HG03439 (cell line): ENCODE measurements around the gene PDLIM5.

ENCODE experiments used
- ATAC-seq: cut with Tn5 transposase; IDR thresholded peaks from one replicate; pipeline ENCODE4 v1.9.1; 2021; ENCODE audit warnings: mild to moderate bottlenecking, moderate library complexity; ENCODE audit not compliant: unreplicated experiment

Gene PDLIM5

DNA sequence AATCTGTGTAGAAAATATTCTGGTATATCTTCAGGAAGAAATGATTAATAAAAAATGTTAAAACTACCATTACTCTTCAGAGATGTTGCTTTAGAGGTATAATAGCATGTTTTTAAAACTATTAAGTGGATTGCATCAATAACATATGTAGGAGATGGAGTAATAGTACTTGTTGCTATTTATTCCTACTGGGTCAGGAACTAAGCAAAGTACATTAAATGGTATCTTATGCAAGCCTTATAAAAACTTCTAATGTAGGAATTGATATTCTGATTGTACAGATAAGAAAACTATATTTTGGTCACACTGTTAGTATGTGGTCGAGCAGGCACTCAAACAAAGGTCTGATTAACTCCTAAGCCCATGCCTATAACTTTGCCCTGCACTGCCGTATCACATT, 31.4 kb upstream of the PDLIM5 start:
- ATAC-seq, result no peak

DNA sequence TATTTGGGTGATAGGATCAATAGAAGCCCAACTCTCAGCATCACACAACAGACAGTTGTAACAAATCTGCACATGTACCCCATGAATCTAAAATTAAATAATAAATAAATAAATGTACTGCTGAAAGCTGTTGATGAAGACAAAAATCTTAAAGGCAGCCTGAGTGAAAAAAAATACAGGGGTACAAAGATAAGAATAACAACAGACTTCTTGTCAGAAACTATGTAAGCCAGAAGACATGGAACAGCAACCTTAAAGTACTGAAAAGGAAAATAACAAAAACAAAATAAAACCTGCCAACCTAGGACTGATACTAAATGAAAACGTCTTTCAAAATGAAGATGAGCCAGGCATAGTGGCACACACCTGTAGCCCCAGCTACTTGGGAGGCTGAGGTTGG, 25.0 kb upstream of the PDLIM5 start:
- ATAC-seq, result no peak

DNA sequence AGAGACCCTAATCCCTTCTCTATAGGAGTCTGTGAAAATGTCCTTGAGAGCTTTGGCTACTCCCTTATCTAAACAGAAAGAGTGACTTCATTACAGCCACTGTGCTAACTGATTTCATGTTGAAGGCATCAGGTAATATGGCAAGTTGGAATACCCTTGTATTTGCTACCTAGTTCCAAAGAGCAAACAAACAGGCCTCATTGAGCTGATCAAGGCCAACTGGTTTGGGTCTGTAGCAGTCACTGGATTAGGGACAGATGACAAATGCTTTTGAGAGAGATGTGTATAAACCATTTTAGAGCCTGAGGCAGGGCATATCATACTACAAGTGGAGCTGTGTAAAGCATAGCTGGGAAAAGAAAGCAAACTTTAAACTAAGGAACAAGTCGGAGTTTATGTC, 22.9 kb upstream of the PDLIM5 start:
- ATAC-seq, result no peak

DNA sequence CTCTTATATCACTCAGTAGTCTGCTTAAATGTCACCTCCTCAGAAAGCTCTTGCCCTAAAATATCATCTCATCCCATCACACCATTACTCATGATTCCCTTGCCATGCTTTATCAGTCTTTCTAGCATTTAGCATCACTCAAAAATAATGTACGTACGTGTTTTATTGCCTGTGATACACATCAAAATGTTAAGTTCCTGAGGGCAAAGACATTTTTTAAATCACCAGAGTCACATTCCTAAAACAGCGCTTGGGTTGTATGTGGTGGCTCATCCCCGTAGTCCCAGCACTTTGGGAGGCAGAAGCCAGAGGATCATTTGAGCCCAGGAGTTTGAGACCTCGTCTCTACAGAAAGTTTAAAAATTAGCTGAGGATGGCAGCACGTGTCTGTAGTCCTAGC, 21.3 kb upstream of the PDLIM5 start:
- ATAC-seq, result no peak

DNA sequence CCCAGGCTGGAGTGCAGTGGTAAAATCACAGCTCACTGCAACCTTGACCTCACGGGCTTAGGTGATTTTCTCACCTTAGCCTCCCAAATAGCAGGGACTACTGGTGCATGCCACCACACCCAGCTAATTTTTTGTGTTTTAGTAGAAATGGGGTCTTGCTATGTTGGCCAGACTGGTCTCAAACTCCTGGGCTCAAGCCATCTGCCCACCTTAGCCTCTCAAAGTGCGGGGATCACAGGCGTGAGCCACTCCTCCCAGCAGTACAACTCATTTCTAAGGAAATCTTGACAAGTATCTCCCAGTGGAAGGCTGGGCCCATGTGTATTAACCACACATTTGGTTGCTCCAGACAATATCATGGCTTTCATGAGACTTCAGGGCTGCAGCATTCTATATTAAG, 20.4 kb upstream of the PDLIM5 start:
- no peak for ATAC-seq

DNA sequence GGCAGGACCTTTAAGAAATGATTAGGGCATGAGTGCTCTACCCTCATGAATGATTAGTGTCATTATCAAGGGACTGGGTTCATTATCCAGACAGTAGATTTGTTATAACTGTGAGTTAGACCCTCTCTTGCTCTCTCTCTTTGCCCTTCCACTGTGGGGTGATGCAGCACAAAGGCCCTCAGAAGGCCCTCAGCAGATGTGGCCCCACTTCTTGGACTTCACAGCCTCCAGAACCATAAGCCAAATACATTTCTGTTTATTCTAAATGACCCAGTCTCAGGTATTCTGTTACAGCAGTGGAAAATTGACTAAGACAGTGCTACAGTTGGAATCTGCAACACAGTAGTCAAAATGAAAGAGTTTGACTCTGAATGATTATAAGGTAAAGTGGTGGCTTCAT, 17.2 kb upstream of the PDLIM5 start:
- ATAC-seq, result no peak

DNA sequence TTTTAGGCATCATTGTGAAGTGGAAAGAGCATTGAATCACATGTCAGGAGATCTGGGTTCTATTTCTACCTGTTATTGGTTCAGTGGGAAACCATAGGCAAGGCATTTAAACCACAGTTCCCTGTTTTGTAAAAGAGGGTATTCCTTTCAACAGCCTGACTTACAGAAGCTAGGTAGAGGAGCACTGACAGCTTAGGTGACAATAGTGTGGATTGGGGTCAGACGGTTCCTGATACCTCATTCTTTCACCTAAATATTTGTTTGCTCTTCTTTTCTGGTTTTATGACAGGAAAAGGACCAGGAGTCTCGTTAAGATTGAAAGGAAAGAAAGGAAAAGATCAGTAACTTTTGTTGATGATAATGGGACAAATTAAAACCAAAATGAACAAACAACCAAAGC, 15.9 kb upstream of the PDLIM5 start:
- no peak for ATAC-seq

DNA sequence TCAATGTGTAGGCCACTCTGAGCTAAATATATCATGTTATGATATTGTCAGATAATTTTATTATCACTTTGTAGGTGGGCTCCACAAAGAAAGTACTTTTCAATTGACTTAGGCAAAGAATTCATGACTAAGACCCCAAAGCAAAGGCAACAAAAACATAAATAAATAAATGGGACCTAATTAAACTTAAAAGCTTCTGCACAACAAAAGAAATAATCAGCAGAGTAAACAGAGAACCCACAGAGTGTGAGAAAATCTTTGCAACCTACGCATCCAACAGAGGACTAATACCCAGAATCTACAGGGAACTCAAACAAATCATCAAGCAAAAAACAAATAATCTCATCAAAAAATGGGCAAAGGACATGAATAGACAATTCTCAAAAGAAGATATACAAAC, 15.2 kb upstream of the PDLIM5 start:
- no peak for ATAC-seq

DNA sequence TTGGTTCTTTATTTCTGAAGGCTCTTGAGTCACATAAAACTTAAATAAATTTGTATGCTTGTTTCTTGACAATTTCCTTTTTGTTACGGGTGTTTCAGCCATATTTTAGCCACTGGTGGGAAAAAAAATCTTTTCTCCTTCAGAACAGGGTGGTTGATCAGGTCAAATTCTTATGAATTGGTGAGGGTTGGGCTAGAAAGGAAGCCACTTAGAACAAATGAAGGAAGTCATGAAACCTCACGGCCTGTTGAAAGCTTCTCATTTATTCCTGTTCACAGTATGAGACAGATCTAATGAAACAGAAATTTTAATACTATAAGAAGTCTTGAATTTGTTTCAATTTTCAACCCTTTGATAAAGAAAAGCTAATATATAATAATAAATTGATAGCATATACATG, 12.1 kb upstream of the PDLIM5 start:
- ATAC-seq, result no peak

DNA sequence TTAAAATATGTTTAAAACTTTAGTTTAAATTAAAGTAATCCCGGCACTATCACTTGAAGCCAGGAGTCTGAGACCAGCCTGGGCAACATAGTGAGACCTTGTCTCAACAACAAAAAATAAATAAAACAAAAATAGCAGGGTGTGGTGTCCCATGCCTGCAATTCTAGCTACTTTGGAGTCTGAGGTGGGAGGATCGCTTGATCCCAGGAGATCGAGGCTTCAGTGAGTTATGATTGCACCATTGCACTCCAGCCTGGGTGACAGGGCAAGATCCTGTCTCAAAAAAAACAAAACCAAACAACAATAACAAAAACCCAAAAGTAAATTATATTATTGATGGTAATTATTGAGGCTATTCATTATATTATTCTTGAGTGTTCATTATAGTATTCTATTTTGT, 9.9 kb upstream of the PDLIM5 start:
- no peak for ATAC-seq

DNA sequence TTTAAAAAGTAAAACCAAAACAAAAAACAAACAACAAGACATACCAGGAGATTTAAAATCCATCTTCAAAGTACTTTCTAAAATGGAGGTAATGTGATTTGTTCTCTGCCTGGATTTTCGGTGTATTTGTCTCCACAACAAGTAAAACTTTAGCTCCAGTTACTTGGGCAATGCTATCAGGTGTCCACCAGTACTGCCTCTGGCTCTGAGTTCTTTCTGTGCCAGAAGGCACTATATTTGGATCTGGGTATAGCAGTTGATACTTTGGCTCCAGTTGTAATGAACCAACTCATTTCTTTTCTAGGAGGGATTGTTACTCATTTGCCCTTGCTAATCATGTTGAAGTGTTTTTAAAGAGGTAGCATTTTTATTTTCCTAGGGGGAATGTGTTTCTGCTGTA, 9.5 kb upstream of the PDLIM5 start:
- ATAC-seq, result no peak

DNA sequence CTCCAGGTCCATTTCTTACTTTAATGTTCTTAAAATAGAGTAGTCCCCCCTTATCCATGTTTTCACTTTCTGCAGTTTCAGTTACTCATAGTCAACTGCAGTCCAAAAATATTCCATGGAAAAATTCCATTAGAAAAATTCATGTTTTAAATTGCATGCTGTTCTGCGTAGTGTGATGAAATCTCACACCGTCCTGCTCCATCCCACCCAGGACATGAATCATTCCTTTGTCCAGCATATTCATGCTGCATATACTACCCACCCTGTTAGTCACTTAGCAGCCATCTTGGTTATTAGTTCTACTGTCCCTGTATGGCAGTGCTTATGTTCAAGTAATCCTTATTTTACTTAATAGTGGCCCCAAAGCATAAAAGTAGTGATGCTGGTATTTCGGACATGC, 5.4 kb upstream of the PDLIM5 start:
- no peak for ATAC-seq

DNA sequence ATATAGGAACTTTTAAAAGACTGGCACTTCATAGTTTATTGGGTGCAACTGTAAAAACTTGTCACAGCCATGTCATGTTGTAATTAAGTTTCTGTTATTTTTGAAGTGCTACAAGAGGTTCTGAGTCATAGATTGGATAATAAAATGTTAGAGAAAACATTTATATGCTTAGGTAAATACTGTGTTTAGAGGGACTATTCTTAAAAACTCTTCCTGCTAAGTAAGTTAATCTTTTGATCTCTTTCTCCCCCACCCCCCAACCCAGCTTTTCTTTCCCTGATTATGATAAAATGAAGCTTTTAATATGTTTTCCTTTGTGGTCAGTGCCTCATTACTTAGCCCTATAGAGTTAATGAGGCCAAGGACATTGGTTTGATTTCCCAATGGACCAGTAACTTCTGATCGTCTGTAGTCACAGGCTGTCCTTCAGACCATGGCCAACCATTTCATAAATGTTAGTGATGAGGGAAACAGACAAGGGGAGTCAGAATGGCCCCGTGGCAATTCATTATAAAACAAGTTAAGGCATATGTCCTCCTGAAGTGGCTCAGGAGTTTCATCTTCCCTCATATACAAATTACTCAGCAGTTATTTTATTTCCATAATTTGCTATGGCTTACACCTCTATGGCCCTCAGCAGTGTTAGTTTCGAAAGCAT, 3.9 kb upstream of the PDLIM5 start:
- no peak for ATAC-seq

DNA sequence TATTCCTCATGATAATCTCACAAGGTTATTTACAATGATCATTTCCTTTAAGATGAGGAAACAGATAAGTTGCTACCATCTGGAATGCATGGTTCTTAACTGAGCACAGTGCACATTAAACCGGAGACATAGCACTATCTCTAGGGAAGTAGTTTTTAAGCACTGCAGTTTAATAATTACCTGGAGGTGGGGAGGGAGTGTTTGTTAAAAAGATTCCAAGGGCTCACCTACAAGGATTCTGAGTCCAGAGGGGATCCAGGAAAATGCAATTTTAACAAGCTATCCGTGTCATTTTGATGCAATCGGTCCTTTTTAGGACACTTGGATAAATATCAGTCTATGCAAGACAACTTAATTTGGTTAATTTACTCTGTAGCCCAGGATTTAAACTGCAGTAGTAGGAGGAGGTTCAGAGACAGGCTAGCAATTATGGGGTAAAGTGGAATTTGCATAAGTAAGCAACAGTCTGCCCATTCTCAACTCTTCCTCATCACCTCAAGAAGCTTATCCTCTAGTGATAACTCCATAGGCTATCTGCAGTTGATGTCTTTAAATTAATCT, 2.8 kb upstream of the PDLIM5 start:
- ATAC-seq, result no peak

DNA sequence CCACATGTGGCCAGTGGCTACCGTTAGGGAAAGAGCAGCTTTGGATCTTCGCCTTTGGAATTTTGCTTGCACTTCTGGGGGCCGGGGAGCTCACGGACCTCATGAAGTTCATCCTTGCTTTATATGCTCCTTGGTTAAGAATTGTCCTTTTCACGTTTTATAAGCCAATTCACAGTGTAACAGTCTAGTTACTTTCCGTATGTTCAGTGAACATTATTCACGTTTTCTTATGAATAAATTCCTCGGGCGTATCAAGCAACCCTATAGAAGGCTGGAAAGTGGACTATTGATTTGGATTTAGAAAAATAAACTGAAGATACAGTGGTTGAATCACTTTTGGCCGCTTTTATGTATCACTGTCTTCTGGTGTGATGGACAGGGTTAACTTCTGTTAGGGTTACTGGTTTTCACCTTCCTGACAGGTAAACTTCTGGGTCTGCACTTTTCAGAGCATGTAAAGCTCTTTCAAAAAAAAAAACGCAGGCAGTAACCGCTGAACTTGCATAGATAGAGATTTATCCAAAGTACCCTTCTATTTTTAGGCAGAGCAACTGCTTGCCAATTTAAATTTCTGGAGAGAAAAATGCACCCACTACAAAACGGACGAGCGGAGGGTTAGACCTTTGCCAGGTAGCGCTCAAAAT, 569 bp upstream of the PDLIM5 start:
- ATAC-seq, result no peak

DNA sequence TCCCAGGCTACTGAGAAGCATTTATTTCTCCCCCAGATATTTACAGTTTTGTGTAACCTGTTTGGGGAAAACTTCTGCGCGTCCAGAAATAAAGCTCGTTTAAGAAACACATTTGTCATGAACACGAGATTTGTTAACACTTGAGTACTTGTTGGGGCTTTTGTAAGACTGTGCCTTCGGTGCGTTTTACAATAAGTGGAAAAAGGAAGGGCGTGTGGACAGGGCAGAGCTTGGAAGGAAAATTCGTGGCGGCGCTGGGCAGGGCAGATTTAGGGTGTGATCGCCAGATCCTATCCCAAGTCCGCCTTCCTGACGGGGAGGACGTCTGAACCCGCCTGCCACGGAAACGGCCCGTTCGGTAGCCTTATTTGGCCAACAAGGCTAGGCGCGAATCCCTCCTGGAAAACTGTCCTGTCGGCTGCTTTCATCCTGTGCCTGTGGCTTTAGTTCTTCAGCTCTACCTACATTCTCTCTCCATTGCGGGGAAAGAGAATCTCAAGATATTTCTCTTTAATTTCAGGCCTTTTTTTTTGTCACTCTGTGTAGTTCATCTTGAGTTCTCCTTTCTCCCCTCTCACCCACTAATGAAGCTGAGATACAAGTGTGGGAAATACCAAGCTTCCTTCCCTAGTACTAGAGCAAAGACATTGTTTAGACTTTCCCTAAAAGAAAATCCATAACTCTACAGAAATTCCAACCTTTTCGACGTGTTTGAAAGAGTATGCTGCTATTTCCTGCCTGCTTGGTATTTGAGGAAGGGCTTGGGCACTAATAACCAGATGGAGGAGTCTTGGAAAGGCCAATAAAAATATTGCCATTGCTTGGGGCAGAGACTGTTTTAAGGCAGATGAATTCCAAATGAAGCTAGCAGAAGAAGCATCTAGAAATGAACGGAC, 982 bp downstream of the PDLIM5 start:
- ATAC-seq, result no peak

DNA sequence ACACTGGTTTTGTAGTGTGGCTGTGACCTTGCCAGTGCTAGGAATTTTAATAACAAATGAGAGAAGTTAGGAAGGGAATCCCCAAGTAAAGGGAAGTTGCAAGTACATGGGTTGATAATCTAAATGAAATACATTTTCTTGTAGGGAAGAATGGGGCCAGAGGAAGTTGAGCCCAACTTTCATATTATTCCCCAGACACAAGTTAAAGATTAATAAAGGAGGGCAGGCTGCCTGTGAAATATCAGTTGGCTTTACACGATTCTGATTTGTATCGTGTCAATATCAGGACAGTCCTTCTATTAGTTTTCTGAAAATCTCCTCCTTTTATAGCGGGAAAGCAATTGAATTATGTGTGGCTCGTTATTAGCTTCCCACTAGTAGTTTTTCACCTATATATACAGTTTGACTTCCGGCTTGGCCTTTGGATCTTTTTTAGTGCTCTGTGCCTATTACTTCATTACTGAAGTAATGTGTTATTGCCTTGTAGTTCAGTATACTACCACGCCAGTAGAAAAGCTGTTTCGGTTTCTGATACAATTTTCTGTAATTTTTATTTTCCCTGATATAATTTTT, 1.7 kb downstream of the PDLIM5 start:
- no peak for ATAC-seq

DNA sequence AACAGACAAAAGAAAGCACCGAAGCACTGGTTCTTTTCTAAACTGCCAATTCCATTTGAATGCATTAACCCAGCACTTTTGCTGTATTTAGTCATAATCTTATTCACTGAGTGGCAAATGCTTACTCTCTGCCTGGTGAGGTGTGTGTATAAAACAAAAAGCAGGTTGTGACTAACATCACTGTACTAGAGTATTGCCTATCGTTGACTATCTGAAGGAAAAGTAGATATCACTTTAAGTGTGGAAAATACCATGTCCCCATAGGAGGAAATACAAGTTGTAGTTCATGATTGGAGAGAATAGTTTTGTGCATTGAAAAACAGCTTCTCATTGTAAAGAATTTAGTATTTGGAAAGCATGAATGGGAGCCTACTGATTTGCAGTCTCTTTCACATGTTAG, 2.7 kb downstream of the PDLIM5 start:
- no peak for ATAC-seq

DNA sequence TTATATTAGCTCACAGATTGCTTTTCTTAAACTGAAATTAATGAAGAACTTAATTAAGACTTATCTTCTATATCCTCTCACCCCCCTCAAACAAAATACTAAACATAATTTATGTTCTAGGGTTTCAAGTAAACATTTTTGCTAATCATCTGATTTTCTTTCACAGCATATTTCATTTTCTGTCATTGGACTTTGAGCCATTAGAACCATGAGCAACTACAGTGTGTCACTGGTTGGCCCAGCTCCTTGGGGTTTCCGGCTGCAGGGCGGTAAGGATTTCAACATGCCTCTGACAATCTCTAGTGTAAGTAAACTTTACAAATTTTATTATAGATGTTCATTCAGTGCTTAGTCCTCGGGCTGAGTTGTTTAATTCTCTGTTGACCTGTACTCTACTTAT, 3.3 kb downstream of the PDLIM5 start:
- ATAC-seq, result no peak

DNA sequence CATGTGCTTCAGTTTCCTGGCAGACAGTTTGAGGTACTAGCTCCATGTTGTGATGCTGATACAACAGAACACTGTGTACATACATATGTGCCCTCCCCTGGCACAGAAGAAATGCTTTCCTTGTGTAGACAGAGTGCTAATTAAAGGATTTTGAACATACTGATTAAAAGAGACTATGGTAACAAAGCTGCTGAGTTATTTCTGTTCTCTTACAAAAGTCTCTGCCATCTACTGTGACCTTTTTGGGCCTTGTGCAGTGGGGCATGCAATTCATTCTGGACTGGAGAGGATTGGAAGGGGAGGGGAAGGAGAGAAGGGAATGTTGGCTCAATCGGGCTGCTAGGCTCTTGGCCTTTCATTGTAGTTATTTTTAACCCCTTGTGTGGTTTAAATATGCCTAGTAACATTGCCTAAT, 6.0 kb downstream of the PDLIM5 start:
- no peak for ATAC-seq

DNA sequence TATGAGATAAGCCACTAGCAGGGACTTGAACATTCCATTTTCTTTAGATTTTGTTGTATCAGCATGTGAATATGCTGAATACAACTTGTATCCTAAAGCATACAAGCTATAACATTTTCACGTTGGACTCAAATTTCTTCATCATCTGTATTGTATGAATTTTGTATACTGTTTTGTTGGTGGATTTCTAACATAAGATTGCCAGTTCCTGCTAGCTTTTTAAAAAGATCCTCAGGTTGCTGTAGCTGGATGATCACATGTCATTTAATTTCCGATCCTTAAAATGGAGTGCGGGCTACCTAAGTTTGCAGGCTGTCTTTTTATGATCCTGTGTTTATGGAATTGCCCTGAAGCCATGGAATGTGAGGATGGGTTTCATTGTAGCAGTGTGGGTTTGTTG, 6.9 kb downstream of the PDLIM5 start:
- ATAC-seq, result no peak
